Activated CD4-positive, alpha-beta memory T cell treated with anti-CD3 and anti-CD28 coated beads, Interleukin-2, amount 10 ng/mL, durations not matched to agents 7 days and 5 days (primary cell): ENCODE measurements around the gene INHBB. TPM values are rescaled to one million over a fixed set of nuclear protein-coding genes. Genes with fewer than 3 reads are reported as not detected.
"Not testable (repeated sequence)": the region's sequence is repeated elsewhere in the genome, so short reads cannot be mapped to it uniquely, and the experiment has no call there.

Experiments used
- CTCF ChIA-PET: fragments of 350-600 bp; sonication (Branson Sonifier 250); formaldehyde crosslinking; loops from one replicate; lab custom pipeline; 2021; ENCODE audit warnings: antibody characterized with exemption, inconsistent platforms; lab: Charles Lee
- POLR2A ChIA-PET: fragments of 350-600 bp; sonication (Branson Sonifier 250); formaldehyde crosslinking; loops from one replicate; lab custom pipeline; 2021; ENCODE audit warnings: antibody characterized with exemption; lab: Charles Lee
- DNase-seq: peaks from one replicate; pipeline ENCODE4 v3.0.0-alpha.2; 2020
- H3K27ac Mint-ChIP-seq: one replicate; pipeline ENCODE4 v1.8.0; 2021; ENCODE audit warnings: mild to moderate bottlenecking, mixed read lengths
- H3K27me3 Mint-ChIP-seq: one replicate; pipeline ENCODE4 v1.8.0; 2021; ENCODE audit warnings: mixed read lengths
- H3K36me3 Mint-ChIP-seq: one replicate; pipeline ENCODE4 v1.8.0; 2021; ENCODE audit warnings: low read depth, mixed read lengths
- H3K4me1 Mint-ChIP-seq: one replicate; pipeline ENCODE4 v1.8.0; 2021; ENCODE audit warnings: mixed read lengths
- H3K4me3 Mint-ChIP-seq: one replicate; pipeline ENCODE4 v1.8.0; 2021; ENCODE audit warnings: mild to moderate bottlenecking, mixed read lengths
- H3K9me3 Mint-ChIP-seq: one replicate; pipeline ENCODE4 v1.8.0; 2021; ENCODE audit warnings: mixed read lengths
- total RNA-seq, 2 experiments: library from RNA; stranded (reverse); gene quantifications; one replicate each; pipeline ENCODE4 v1.2.3, GENCODE V29; 2021

The INHBB gene
- total RNA-seq, 2 experiments from 2014 or later = not detected

GRCh38 chr2:120310136-120310535 lies 35.8 kb upstream of the INHBB start:
- no peak for DNase-seq
- Mint-ChIP-seq H3K27me3 (no peaks in the 10 kb centered on the region), H3K4me1 (peaks cover 32% of the 10 kb centered on the region), H3K4me3 (no peak overlapping the region), H3K27ac (no peak overlapping the region), H3K36me3 (peaks cover 4% of the 10 kb centered on the region), H3K9me3 (no peaks in the 10 kb centered on the region)
- ChIA-PET POLR2A (interaction anchor here (0.8 kb wide), 1 partner anchor 134 kb away, joined by 3 read pairs; no protein-coding TSS in a partner anchor), CTCF (interaction anchor here (1.5 kb wide), 1 partner anchor 18 kb away, joined by 3 read pairs; no protein-coding TSS in a partner anchor)

DNA sequence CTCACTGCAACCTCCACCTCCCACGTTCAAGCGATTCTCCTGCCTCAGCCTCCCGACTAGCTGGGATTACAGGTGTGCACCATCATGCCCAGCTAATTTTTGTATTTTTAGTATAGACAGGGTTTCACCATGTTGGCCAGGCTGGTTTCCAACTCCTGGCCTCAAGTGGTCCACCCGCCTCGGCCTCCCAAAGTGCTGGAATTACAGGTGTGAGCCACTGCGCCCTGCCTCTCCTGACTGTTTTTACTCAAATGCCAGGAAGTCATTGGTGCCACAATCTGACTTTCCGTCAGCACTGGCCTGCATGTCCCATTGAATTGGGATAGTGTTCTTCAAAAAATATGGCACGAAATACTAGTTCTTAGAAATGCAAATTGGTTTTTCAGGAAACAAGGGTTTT lies 35.1 kb upstream of the INHBB start:
- ChIA-PET POLR2A (interaction anchor here (1.7 kb wide), 1 partner anchor 19 kb away, joined by 10 read pairs; no protein-coding TSS in a partner anchor), CTCF (interaction anchor here (1.5 to 2.9 kb wide), 3 partner anchors 18 to 80 kb away, joined by 3 to 50 read pairs (median 48); partner anchors contain the start of gene RALB)
- H3K4me1 Mint-ChIP-seq = peaks cover 37% of the 10 kb centered on the region
- H3K36me3 Mint-ChIP-seq, H3K27me3 Mint-ChIP-seq, H3K9me3 Mint-ChIP-seq, DNase-seq, H3K27ac Mint-ChIP-seq, H3K4me3 Mint-ChIP-seq: not testable (repeated sequence)

DNA sequence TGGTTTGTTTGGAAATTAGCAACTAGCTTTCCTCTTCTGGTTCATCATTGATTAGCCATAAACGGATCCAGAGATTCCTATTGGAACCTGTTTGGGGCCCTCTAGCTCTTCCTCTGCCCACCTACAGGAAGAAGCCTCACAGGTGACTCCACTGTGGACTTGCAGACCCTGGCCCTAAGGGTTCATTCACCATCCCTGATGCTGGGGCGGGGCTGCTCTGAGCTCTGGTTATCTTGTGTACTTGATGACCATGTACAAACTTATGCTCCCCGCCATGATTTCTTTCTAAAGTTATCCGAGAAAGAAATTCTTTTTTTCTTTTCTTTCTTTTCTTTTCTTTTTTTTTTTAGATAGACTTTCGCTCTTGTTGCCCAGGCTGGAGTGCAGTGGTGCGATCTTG lies 33.9 kb upstream of the INHBB start:
- CTCF ChIA-PET = interaction anchor here (0.7 to 4.5 kb wide), 29 partner anchors 7 to 633 kb away, joined by 3 to 111 read pairs (median 5); partner anchors contain the start of genes EPB41L5, RALB, TMEM177 and TMEM185B
- H3K27me3 Mint-ChIP-seq = no peaks in the 10 kb centered on the region
- no peaks in the 10 kb centered on the region for H3K9me3 Mint-ChIP-seq
- H3K36me3 Mint-ChIP-seq = no peaks in the 10 kb centered on the region
- H3K4me3 Mint-ChIP-seq = no peak overlapping the region
- DNase-seq = no peak
- H3K27ac Mint-ChIP-seq = no peak overlapping the region
- H3K4me1 Mint-ChIP-seq = peaks cover 35% of the 10 kb centered on the region
- POLR2A ChIA-PET = interaction anchor here (1.4 to 2.6 kb wide), 6 partner anchors 20 to 89 kb away, joined by 3 to 34 read pairs (median 10); partner anchors contain the start of genes RALB and TMEM185B

- Mint-ChIP-seq H3K27me3 (no peaks in the 10 kb centered on the region), H3K4me1 (peaks cover 35% of the 10 kb centered on the region)
- peak; percentile 82 for DNase-seq
These were observed 32.9 kb upstream of the INHBB start for GRCh38 chr2:120312860-120313694.

DNA sequence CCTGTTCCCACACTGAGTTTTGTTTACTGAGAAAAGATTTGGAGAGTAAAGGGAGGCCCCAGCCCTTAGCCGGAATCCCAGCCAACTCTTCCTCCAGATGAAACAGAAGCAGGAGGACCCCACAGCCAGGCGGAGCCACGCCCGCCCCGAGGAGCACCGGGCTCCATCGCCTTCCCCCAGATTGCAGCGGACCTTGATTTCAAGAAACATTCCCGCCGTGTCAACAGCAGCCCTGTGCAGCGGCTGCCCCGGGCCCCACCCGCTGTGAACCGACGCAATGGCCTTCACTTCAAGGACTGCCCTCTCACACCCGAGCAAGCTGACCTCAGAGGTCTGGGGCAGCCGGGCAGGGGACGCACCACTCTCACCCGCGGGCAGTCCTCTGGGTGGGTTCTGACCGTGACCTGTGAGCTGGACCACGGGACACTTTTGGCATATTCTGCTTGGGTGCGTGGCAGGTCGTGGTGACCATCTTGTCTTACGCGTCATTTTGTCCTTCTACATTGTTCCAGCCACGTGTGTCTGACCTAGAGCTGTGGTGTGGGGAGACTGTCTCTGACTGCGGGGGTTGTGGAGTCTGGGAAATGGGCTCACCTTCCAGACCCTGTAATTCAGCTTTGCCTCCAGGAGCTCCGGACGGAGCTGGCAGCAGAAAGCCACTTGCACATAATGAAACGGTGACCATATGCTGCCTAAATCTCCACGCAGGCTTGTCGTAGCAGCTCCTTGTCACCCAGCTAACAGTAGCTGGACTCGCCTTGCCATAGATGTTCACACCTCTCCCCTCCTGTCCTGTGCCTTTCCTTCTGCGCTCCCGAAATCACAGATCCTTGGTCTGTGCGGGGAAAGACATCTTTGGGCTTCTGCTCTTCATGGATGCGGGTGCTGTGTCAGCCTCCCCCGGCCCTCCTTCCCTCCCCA lies 32.0 kb upstream of the INHBB start:
- no peak for DNase-seq
- Mint-ChIP-seq H3K27ac (peak overlapping the region; percentile 8), H3K27me3 (no peaks in the 10 kb centered on the region), H3K9me3 (no peaks in the 10 kb centered on the region), H3K4me1 (peaks cover 35% of the 10 kb centered on the region), H3K4me3 (peak overlapping the region; percentile 46), H3K36me3 (no peaks in the 10 kb centered on the region)
- POLR2A ChIA-PET = interaction anchor here (0.7 to 2.6 kb wide), 13 partner anchors 10 to 486 kb away, joined by 3 to 34 read pairs (median 4); partner anchors contain the start of genes RALB and TMEM185B
- CTCF ChIA-PET = interaction anchor here (0.8 to 4.5 kb wide), 45 partner anchors 10 to 653 kb away, joined by 3 to 111 read pairs (median 5); partner anchors contain the start of genes RALB, TMEM177 and TMEM185B

More at GRCh38 chr2:120312860-120313694, 32.9 kb upstream of the INHBB start:
- Mint-ChIP-seq H3K36me3 (no peaks in the 10 kb centered on the region), H3K4me3 (peak overlapping the region; percentile 46), H3K27ac (peak overlapping the region; percentile 56), H3K9me3 (no peaks in the 10 kb centered on the region)
- POLR2A ChIA-PET = interaction anchor here (0.7 to 2.6 kb wide), 11 partner anchors 11 to 383 kb away, joined by 3 to 34 read pairs (median 4); partner anchors contain the start of genes RALB and TMEM185B
- CTCF ChIA-PET = interaction anchor here (0.7 to 4.5 kb wide), 49 partner anchors 8 to 634 kb away, joined by 3 to 111 read pairs (median 5); partner anchors contain the start of genes EPB41L5, RALB, TMEM177 and TMEM185B

DNA sequence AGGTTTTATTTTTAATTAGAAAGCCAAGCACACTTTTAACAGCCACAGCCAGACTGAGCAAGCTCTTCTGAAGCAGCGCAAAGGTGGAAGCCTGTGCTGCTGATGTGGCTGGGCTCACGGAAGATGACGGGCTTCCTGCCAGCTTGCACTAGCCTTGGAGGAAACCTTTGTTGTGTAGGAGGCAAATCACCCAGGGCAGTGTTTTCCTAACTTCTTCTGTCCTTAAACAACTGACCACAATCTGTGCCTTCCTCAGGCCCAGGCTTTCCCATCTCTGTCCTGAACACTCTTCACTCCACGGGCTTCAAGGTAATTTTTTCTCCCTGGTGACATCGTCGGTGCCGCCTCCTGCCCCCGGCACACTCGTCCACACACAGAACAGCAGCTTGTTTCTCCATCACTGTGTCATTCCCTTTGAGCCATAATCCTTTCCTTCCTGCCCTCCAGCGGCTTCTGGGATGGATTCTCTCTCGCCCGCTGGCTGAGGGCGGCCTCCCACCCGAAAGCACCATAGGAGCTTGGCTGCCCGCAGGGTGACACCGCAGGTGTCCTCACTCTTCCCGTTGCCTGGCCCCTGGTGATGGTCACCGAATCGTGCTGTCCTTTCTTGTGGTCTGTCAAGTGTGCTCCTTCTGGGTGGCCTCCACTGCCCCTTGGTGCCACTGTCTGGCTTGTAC lies 31.1 kb upstream of the INHBB start:
- no peaks in the 10 kb centered on the region for H3K36me3 Mint-ChIP-seq
- H3K27me3 Mint-ChIP-seq = no peaks in the 10 kb centered on the region
- H3K4me1 Mint-ChIP-seq = peaks cover 35% of the 10 kb centered on the region
- H3K27ac Mint-ChIP-seq = peak overlapping the region; percentile 8
- POLR2A ChIA-PET = interaction anchor here (1.0 to 2.4 kb wide), 3 partner anchors 63 to 487 kb away, joined by 3 to 15 read pairs (median 10); partner anchors contain the start of gene RALB
- peak; percentile 45 for DNase-seq
- CTCF ChIA-PET = interaction anchor here (0.9 to 4.5 kb wide), 11 partner anchors 9 to 654 kb away, joined by 3 to 111 read pairs (median 7); no protein-coding TSS in a partner anchor
- H3K9me3 Mint-ChIP-seq = no peaks in the 10 kb centered on the region
- peak overlapping the region; percentile 11 for H3K4me3 Mint-ChIP-seq

GRCh38 chr2:120315367-120316033 lies 30.4 kb upstream of the INHBB start:
- Mint-ChIP-seq H3K27ac (no peak overlapping the region), H3K9me3 (no peaks in the 10 kb centered on the region), H3K36me3 (no peaks in the 10 kb centered on the region), H3K4me3 (no peak overlapping the region), H3K27me3 (peaks cover under 1% of the 10 kb centered on the region), H3K4me1 (peaks cover 35% of the 10 kb centered on the region)
- POLR2A ChIA-PET = interaction anchor here (0.6 to 1.7 kb wide), 2 partner anchors 84 to 99 kb away, joined by 4 to 15 read pairs; no protein-coding TSS in a partner anchor
- CTCF ChIA-PET = interaction anchor here (1.6 to 4.5 kb wide), 3 partner anchors 139 to 206 kb away, joined by 4 to 111 read pairs (median 26); no protein-coding TSS in a partner anchor
- no peak for DNase-seq

DNA sequence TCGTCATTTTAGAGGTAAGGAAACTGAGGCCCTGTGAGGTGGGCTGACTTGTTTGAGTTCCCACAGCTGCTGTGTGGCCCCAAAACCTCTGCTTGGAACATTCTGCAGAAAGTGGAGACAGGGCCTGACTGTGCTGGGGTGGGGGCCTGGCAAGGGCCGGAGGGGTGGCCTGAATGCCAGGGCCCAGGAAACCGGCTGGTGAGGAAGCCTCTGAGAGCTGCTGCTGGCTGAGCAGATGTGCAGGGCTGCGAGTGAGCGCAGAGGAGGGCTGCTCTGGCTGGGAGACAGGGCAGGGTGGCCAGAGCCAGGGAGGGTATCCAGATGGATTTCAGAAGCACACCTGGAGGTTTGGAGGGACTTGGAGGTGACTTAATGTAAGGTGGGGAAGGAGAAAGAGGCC lies 29.9 kb upstream of the INHBB start:
- CTCF ChIA-PET = interaction anchor here (1.6 kb wide), 1 partner anchor 140 kb away, joined by 4 read pairs; no protein-coding TSS in a partner anchor
- no peaks in the 10 kb centered on the region for H3K9me3 Mint-ChIP-seq
- H3K27ac Mint-ChIP-seq = no peak overlapping the region
- no peak overlapping the region for H3K4me3 Mint-ChIP-seq
- DNase-seq = no peak
- POLR2A ChIA-PET = no interaction called here
- H3K27me3 Mint-ChIP-seq = peaks cover 3% of the 10 kb centered on the region
- H3K4me1 Mint-ChIP-seq = peaks cover 34% of the 10 kb centered on the region
- no peaks in the 10 kb centered on the region for H3K36me3 Mint-ChIP-seq

DNA sequence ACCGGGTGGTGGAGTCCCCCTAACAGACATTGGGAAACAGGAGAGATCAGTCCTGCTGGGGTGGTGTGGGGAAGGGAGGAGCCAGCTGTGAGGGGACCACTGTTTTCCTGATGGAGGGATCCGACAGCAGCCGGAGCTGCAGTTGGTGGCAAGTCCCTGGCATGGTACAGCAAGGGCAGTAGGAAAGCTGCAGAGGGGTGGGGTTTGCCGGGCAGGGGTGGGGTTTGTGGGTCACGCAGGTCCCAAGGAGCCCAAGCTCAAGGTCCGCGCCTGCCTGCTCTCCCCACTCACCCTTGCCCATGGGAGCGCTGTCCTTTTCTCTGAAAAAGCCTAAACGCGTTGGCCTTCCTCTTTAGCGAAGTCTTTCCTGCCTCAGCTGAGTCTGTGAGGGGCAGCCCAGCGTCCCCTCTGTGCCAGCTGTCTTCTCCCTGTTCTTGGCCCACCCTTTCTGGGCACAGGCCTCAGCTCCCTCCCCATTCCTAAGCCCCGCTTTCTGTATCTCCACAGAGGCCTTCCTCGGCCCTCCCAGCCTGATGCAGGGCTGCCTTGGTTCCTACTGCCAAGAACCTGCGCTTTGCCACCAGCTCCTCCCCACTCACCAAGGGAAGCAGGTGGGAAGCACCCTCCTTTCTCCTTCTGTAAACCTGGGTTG lies 29.3 kb upstream of the INHBB start:
- H3K27ac Mint-ChIP-seq = no peak overlapping the region

DNA sequence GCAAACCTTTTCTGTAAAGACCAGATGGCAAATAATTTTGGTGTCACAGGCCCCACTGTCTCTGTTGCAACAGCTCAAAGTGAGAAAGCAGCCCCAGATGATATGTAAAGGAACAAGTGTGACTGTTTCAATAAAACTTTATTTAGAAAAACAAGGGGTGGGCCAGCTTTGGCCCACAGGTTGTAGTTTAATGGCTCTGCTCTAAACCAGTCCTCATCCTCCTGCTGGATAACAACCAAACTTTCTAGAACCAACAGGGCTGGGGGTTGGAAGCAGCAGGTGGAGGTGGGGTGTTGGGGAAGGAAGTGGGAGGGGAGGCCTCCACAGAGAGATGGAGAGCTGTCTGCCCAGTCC lies 28.8 kb upstream of the INHBB start:
- peaks cover 37% of the 10 kb centered on the region for H3K4me1 Mint-ChIP-seq
- ChIA-PET CTCF (interaction anchor here (1.6 kb wide), 1 partner anchor 141 kb away, joined by 4 read pairs; no protein-coding TSS in a partner anchor), POLR2A (no interaction called here)
- no peak for DNase-seq
- peaks cover 3% of the 10 kb centered on the region for H3K27me3 Mint-ChIP-seq
- H3K4me3 Mint-ChIP-seq = no peak overlapping the region
- H3K27ac Mint-ChIP-seq = no peak overlapping the region
- no peaks in the 10 kb centered on the region for H3K36me3 Mint-ChIP-seq
- H3K9me3 Mint-ChIP-seq = no peaks in the 10 kb centered on the region

More for the DNA sequence above, 29.3 kb upstream of the INHBB start:
- Mint-ChIP-seq H3K9me3 (no peaks in the 10 kb centered on the region), H3K36me3 (no peaks in the 10 kb centered on the region), H3K4me1 (peaks cover 35% of the 10 kb centered on the region), H3K27me3 (peaks cover 3% of the 10 kb centered on the region), H3K4me3 (no peak overlapping the region)
- ChIA-PET CTCF (interaction anchor here (1.6 kb wide), 1 partner anchor 140 kb away, joined by 4 read pairs; no protein-coding TSS in a partner anchor), POLR2A (no interaction called here)
- DNase-seq = no peak

- Mint-ChIP-seq H3K36me3 (no peaks in the 10 kb centered on the region), H3K27me3 (peaks cover 3% of the 10 kb centered on the region), H3K27ac (no peak overlapping the region), H3K4me1 (peaks cover 30% of the 10 kb centered on the region), H3K9me3 (no peaks in the 10 kb centered on the region), H3K4me3 (no peak overlapping the region)
- ChIA-PET POLR2A (no interaction called here), CTCF (no interaction called here)
- DNase-seq = no peak
These were observed 28.0 kb upstream of the INHBB start for GRCh38 chr2:120317916-120318315.
